Natural killer cell (primary cell): ENCODE data around the gene GSN. TPM values are rescaled to one million over a fixed set of nuclear protein-coding genes. Genes with fewer than 3 reads are reported as not detected.

Experiments
- ATAC-seq, 3 donors: fragments of 150-1000 bp in 2 of 3; fragments of 200-7000 bp in 1 of 3; cut with Tn5 transposase; 1 replicate in 1 of 3; 2 replicates in 2 of 3; pipeline ENCODE4 v1.10.0; 2021; ENCODE audit warnings: mild to moderate bottlenecking in 2 of 3, moderate library complexity in 2 of 3
- DNase-seq, 2 donors: peaks; one replicate each; pipeline versions ENCODE4 v3.0.0 to v3.0.0-alpha.2; 2013 to 2021; ENCODE audit warnings: mixed read lengths in 1 of 2
- H3K27ac ChIP-seq: one replicate; pipeline ENCODE4 v1.5.1; 2013; ENCODE audit warnings: mild to moderate bottlenecking, low read length
- H3K27me3 ChIP-seq: one replicate; pipeline ENCODE4 v1.6.1; 2013; ENCODE audit warnings: low read length; ENCODE audit not compliant: control insufficient read depth, insufficient read depth
- H3K36me3 ChIP-seq: one replicate; pipeline ENCODE4 v1.6.1; 2013; ENCODE audit warnings: low read length; ENCODE audit not compliant: control insufficient read depth, insufficient read depth
- H3K4me1 ChIP-seq: one replicate; pipeline ENCODE4 v1.6.1; 2013; ENCODE audit warnings: low read length; ENCODE audit not compliant: control insufficient read depth, insufficient read depth
- H3K4me3 ChIP-seq: one replicate; pipeline ENCODE4 v1.5.1; 2013; ENCODE audit warnings: low read length
- H3K9me3 ChIP-seq: one replicate; pipeline ENCODE4 v1.6.1; 2013; ENCODE audit warnings: low read length; ENCODE audit not compliant: control insufficient read depth, insufficient read depth
- H3K27ac Mint-ChIP-seq, 2 donors: one replicate each; pipeline ENCODE4 v1.8.0; 2022; ENCODE audit warnings: mild to moderate bottlenecking in 2 of 2, mixed read lengths in 2 of 2, moderate library complexity in 1 of 2
- H3K27me3 Mint-ChIP-seq, 2 donors: one replicate each; pipeline ENCODE4 v1.8.0; 2022; ENCODE audit warnings: low read depth in 2 of 2, mixed read lengths in 2 of 2
- H3K36me3 Mint-ChIP-seq: one replicate; pipeline ENCODE4 v1.8.0; 2022; ENCODE audit warnings: mixed read lengths
- H3K4me1 Mint-ChIP-seq, 2 donors: one replicate each; pipeline ENCODE4 v1.8.0; 2022; ENCODE audit warnings: mixed read lengths in 2 of 2
- H3K4me3 Mint-ChIP-seq: one replicate; pipeline ENCODE4 v1.8.0; 2022; ENCODE audit warnings: mild to moderate bottlenecking, moderate library complexity, mixed read lengths
- H3K9me3 Mint-ChIP-seq, 2 donors: one replicate each; pipeline ENCODE4 v1.8.0; 2022; ENCODE audit warnings: mixed read lengths in 2 of 2
- CTCF ChIP-seq: fragments of 200-600 bp; IDR thresholded peaks from one replicate; pipeline ENCODE4 v1.8.0; 2022; ENCODE audit warnings: antibody characterized with exemption
- WGBS: methylation state at CpG from one replicate; pipeline ENCODE4 v1.1.7; 2013; ENCODE audit warnings: missing lambda C conversion rate; ENCODE audit not compliant: insufficient coverage; 5-methylcytosine and 5-hydroxymethylcytosine counted together
- intact Hi-C: fragments of 100-400 bp; cut with micrococcal nuclease; formaldehyde crosslinking; loops from one replicate; pipeline ENCODE4 v1.14.2; 2022
- total RNA-seq, 4 donors: library from RNA; stranded (reverse); fragments of 120-200 nt in 1 of 4; gene quantifications; one replicate each; pipeline versions ENCODE4 v1.2.3 to v1.2.4, GENCODE V29; 2013 to 2022

Gene GSN
- total RNA-seq, 3 donors from 2014 or later (not counting 1 experiment from before 2014, with no cell fraction given): 92.9 to 103 (median 103) TPM

DNA sequence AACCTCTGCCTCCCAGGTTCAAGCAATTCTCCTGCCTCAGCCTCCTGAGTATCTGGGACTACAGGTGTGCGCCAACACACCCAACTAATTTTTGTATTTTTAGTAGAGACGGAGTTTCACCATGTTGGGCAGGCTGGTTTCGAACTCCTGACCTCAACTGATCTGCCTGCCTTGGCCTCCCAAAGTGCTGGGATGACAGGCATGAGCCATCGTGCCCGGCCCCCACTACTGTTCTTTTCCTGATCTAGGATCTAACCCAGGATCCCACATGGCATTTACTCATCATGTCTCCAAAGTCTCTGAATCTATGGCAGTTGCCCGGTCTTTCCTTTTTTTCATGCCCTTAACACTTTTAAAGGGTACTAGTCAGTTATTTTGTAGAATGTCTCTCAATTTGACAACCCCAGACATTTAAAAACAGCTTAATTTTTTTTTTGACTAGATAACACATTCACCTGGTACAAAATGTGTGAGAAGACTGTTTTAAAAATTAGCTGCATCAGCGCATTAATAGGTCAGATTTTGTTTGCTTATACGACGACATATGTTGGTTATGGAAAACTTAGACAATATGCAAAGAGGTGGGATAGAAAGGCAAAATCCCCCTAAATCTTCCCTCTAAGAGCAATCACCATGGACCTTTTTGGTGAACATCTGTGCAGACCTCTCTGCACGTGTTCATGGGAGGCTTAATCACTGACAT is 55.6 kb downstream of the GSN start:
- H3K9me3 ChIP-seq: no peaks in the 10 kb centered on the region
- no peak for DNase-seq
- Mint-ChIP-seq H3K36me3 (peaks cover 8% of the 10 kb centered on the region), H3K27me3 (no peaks in the 10 kb centered on the region), H3K4me1 (peaks cover 38 to 47% of the 10 kb centered on the region in 2 donors), H3K9me3 (no peaks in the 10 kb centered on the region), H3K27ac (no peak overlapping the region), H3K4me3 (no peak overlapping the region)
- no peak overlapping the region for H3K4me3 ChIP-seq
- WGBS: over 99% methylated on average over 7 of the region's 10 CpGs
- TF ChIP-seq CTCF: no peak
- no peaks in the 10 kb centered on the region for H3K27me3 ChIP-seq
- ATAC-seq: no peak
- H3K27ac ChIP-seq: no peak overlapping the region
- H3K4me1 ChIP-seq: peaks cover 27% of the 10 kb centered on the region
- peaks cover 53% of the 10 kb centered on the region for H3K36me3 ChIP-seq
- intact Hi-C loops: loop anchor here (5.0 kb wide), 1 partner anchor 121 kb away; the partner anchor contains the start of gene RAB14

DNA sequence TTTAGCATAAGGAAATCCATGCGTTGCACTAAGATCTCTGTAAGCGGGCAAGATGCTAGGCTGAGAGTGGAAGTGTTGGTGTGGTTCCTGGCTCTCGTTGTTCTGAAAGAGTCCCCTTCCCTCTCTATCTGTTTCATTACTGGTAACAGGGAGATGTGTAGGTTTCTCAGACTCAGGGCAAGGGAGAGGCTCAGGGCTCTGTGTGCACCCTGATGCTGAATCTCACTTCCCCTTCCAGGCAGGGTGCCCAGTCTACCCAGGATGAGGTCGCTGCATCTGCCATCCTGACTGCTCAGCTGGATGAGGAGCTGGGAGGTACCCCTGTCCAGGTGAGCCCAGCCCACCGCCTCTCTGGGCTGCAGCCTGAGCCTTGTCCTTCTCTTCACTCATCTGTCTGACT is 56.4 kb downstream of the GSN start:
- Mint-ChIP-seq H3K27ac (no peak overlapping the region), H3K4me3 (no peak overlapping the region), H3K27me3 (no peaks in the 10 kb centered on the region), H3K4me1 (peaks cover 38 to 41% of the 10 kb centered on the region in 2 donors), H3K9me3 (no peaks in the 10 kb centered on the region), H3K36me3 (peaks cover 8% of the 10 kb centered on the region)
- no peak for DNase-seq
- 91% methylated on average over 5 of the region's 5 CpGs for WGBS
- H3K27ac ChIP-seq: no peak overlapping the region
- peaks cover 53% of the 10 kb centered on the region for H3K36me3 ChIP-seq
- TF ChIP-seq CTCF: no peak
- H3K27me3 ChIP-seq: no peaks in the 10 kb centered on the region
- no peak for ATAC-seq
- peaks cover 27% of the 10 kb centered on the region for H3K4me1 ChIP-seq
- H3K9me3 ChIP-seq: no peaks in the 10 kb centered on the region
- intact Hi-C loops: loop anchor here (5.0 kb wide), 1 partner anchor 122 kb away; the partner anchor contains the start of gene RAB14
- H3K4me3 ChIP-seq: no peak overlapping the region

- Mint-ChIP-seq H3K27me3 (no peaks in the 10 kb centered on the region), H3K36me3 (peaks cover 8% of the 10 kb centered on the region), H3K9me3 (no peaks in the 10 kb centered on the region), H3K4me3 (no peak overlapping the region), H3K27ac (peak overlapping the region in 1 of 2 donors; percentile 39), H3K4me1 (peaks cover 38 to 41% of the 10 kb centered on the region in 2 donors)
- ATAC-seq: no peak
- no peak overlapping the region for H3K4me3 ChIP-seq
- WGBS: 94% methylated on average over 2 of the region's 2 CpGs
- intact Hi-C loops: loop anchor here (5.0 kb wide), 1 partner anchor 122 kb away; the partner anchor contains the start of gene RAB14
- H3K36me3 ChIP-seq: peaks cover 57% of the 10 kb centered on the region
- TF ChIP-seq CTCF: no peak
- no peak for DNase-seq
- H3K4me1 ChIP-seq: peaks cover 27% of the 10 kb centered on the region
- H3K9me3 ChIP-seq: no peaks in the 10 kb centered on the region
- no peaks in the 10 kb centered on the region for H3K27me3 ChIP-seq
- H3K27ac ChIP-seq: no peak overlapping the region
These were observed 56.8 kb downstream of the GSN start for GRCh38 chr9:121324755-121325154.
